Choroid plexus epithelial cell (primary cell): ENCODE results near the gene PAX6.

Experiments used
- DNase-seq: peaks from one replicate; pipeline ENCODE4 v3.0.0-alpha.2; 2010; ENCODE audit warnings: low read depth
- H3K4me3 ChIP-seq: 2 replicates; pipeline ENCODE4 v1.5.1; 2011; ENCODE audit warnings: low read depth, mild to moderate bottlenecking, control low read depth, low read length, moderate library complexity
- CTCF ChIP-seq: conservative IDR thresholded peaks from 2 replicates; pipeline ENCODE4 v1.5.1; 2011; ENCODE audit warnings: low read depth, mild to moderate bottlenecking, control low read depth, inconsistent platforms, low read length, moderate library complexity

The PAX6 gene

DNA sequence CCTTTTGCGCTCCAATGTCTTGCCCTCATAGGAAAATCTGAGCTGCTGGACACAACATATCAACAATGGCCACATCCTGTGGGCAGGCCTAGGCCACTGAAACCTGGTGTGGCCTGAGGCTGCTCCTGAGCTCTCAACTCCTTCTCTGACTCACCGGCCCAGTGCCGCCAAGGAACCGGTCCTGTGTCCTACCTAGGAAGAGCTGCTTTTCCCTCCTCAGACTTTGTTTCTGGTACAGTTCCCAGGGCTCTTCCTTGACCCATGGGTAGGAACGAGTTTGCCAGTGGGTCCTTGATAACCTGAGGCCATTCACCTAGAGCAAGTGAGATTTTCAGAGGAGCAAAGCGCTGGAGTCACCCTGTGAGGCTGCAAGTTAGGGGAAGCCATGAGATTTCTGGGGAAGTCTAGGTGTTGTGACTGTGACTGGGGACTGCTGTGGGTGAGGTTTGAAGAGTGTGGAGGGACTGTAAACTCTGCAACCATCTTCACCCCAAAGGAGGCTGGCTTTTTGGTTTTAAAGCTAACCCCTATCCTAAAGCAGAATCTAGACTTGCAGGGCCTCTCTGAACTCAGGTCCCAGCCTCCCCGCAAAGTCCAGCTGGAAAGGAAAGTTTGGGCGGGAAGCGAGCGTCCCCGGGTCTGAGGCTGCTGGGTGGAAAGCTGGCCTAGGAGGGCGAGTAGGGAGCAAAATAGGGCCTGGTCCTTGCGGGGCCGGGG lies 12.0 kb upstream of the PAX6 start:
- TF ChIP-seq CTCF: no peak
- no peak overlapping the region for H3K4me3 ChIP-seq
- no peak for DNase-seq

GRCh38 chr11:31822175-31822926 lies 11.2 kb upstream of the PAX6 start:
- TF ChIP-seq CTCF: no peak
- H3K4me3 ChIP-seq: no peak overlapping the region
- no peak for DNase-seq

- H3K4me3 ChIP-seq: no peak overlapping the region
- no peak for TF ChIP-seq CTCF
- no peak for DNase-seq
These were observed 10.6 kb upstream of the PAX6 start for GRCh38 chr11:31821766-31822165.

DNA sequence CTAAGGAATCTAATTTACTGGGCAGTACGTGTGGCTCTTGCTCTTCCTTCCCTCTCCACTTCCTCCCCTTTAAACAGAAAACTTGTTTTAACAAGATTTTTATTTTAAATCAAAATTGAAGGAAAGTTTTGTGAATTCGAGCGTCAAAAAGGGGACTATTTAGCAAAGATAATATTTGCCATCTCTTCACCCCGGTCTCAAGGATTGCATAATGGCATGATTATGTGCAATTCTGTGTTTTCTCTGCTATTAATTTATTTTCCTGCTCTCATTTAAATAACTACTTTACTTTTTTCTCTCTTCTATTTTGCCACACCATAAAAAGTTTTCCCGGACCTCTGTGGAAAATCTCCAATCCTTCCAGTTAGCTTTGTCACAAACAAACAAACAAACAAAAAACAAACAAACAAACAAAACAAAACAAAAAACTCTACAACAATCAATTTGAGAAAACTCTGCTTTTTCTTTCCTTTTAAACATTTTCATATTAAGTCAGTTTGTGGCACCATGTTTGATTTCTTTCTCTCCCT lies 10.2 kb upstream of the PAX6 start:
- no peak for TF ChIP-seq CTCF
- DNase-seq: no peak
- H3K4me3 ChIP-seq: no peak overlapping the region

GRCh38 chr11:31820438-31820818 lies 9.3 kb upstream of the PAX6 start:
- no peak for TF ChIP-seq CTCF
- H3K4me3 ChIP-seq: no peak overlapping the region
- DNase-seq: no peak

DNA sequence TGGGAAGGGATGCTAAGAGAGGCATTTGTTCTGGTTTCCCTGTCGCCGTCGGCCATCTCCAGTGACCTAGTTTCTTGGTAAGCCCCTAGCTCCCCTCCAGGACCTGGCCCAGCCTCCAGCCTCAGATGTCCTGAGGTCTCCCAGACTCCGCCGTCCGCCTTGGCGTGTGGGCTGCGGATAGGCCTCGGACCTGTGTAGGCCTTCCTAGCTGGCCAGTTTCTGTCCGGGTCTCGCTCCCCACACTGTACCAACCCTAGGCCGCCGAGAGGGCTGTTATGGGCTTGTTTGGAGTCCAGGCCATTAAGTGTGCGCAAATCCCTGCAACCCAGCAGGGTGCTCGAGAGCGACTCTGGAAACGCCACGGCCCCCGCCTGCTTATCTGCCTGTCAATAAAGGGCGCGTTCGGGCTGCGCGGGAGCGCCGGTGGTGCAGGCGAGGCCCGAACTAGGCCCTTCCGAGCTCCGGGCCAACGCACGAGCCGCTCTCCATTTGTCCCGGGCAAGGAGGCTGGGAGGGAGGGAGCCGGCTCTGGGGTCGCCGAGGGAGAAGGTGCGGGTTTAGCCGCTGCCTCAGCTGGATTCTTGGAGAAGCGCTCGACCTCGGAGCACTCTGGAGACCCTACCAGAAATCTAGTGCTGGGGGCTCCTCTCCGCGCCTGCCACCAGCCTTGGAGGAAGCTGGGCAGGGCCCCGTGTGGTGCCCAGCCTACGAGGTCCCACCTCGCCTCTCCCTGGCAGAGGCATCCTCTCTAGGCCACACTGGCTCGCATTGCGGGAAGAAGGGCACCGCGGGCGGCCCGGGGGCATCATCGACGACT lies 8.7 kb upstream of the PAX6 start:
- DNase-seq: no peak
- no peak overlapping the region for H3K4me3 ChIP-seq
- TF ChIP-seq CTCF: no peak
